ENCODE measurements around the gene AASDH. TPM values are rescaled to one million over a fixed set of nuclear protein-coding genes. Genes with fewer than 3 reads are reported as not detected.
A peak's percentile ranks its signal among the peaks of the same experiment; 100 is the strongest.

Gene AASDH
- total RNA-seq, 1 experiment from 2014 or later, result 12.6 TPM

GRCh38 chr4:56424176-56424575, 36.9 kb upstream of the AASDH start (continued):
- TF ChIP-seq MLX (CRISPR knock-in tag; IDR thresholded peaks at IDR 0.05) (no peak), ETV6 (CRISPR knock-in tag; IDR thresholded peaks at IDR 0.05) (no peak), E2F1 (CRISPR knock-in tag; IDR thresholded peaks at IDR 0.05) (no peak), TCF7 (CRISPR knock-in tag; IDR thresholded peaks at IDR 0.05; ENCODE audit: low read depth) (no peak), ZNF263 (CRISPR knock-in tag; IDR thresholded peaks at IDR 0.05; ENCODE audit: low read depth) (no peak), CTCF (IDR thresholded peaks at IDR 0.05) (no peak), OVOL2 (CRISPR knock-in tag; IDR thresholded peaks at IDR 0.05; ENCODE audit: borderline replicate concordance) (no peak), NR1H2 (CRISPR knock-in tag; IDR thresholded peaks at IDR 0.05) (no peak), GTF2I (CRISPR knock-in tag; conservative IDR thresholded peaks at IDR 0.05) (no peak), ARID4B (CRISPR knock-in tag; IDR thresholded peaks at IDR 0.05; ENCODE audit: borderline replicate concordance) (no peak)
- TF ChIP-seq, protein P1, sequence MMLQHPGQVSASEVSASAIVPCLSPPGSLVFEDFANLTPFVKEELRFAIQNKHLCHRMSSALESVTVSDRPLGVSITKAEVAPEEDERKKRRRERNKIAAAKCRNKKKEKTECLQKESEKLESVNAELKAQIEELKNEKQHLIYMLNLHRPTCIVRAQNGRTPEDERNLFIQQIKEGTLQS (CRISPR knock-in tag; conservative IDR thresholded peaks at IDR 0.05), result no peak

DNA sequence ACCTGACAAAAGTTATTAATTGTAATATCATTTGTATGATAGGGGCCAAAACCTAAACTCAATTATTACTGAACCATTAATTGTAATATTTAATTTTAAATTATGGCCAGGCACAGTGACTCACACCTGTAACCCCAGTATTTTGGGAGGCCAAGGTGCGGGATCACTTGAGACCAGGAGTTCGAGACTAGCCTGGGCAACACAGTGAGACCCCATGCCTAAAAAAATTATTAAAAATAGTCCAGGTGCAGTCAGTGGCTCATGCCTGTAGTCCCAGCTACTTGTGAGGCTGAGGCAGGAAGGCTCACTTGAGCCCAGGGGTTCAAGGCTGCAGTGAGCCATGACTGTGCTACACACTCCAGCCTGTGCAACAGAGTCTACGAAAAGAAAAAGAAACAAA, 30.1 kb upstream of the AASDH start:
- TF ChIP-seq ZNF121 (CRISPR knock-in tag; IDR thresholded peaks at IDR 0.05), result peak; percentile 72; the same call in 1 of the 2 replicates
- TF ChIP-seq, protein P2, sequence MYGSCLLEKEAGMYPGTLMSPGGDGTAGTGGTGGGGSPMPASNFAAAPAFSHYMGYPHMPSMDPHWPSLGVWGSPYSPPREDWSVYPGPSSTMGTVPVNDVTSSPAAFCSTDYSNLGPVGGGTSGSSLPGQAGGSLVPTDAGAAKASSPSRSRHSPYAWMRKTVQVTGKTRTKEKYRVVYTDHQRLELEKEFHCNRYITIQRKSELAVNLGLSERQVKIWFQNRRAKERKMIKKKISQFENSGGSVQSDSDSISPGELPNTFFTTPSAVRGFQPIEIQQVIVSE (CRISPR knock-in tag; IDR thresholded peaks at IDR 0.05; ENCODE audit: borderline replicate concordance), result no peak
- POLR2A ChIA-PET, result interaction anchor here (1.9 kb wide), 1 partner anchor 18 kb away, joined by 7 read pairs; the partner anchor contains the start of genes PAICS and PPAT
- CTCF ChIA-PET, result interaction anchor here (1.0 kb wide), 1 partner anchor 18 kb away, joined by 3 read pairs; the partner anchor contains the start of gene PPAT
- ATAC-seq, result no peak
- DNase-seq (ENCODE audit: low spot score), result no peak
- peaks cover 28% of the 10 kb centered on the region for H3K4me1 Mint-ChIP-seq
- peaks cover 15% of the 10 kb centered on the region for H3K36me3 Mint-ChIP-seq
- peaks cover 10% of the 10 kb centered on the region for H3K9me3 Mint-ChIP-seq
- H3K4me3 Mint-ChIP-seq, result no peak overlapping the region
- no peaks in the 10 kb centered on the region for H3K27me3 Mint-ChIP-seq (ENCODE audit: low read depth)
- H3K27ac Mint-ChIP-seq, result no peak overlapping the region

DNA sequence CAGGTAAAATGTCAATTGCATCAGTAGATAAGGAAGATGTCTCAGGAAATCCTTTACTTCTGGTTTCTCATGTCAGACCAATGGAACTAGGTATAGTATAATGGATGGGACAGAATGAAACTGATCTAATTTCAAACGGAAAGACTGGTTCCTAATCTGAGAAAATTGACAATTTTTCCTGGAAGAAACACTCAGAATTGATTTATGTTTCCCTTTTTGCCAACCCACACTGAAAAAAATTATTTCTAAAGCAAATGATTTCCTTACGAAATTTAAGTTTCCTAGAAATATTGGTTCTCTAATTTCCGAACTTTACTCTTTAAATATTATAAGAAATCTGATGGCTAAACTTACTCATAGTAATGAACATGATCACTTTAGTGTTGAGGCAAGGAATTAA, 29.1 kb upstream of the AASDH start:
- no peak for ATAC-seq
- Mint-ChIP-seq H3K36me3 (peaks cover 11% of the 10 kb centered on the region), H3K27me3 (ENCODE audit: low read depth) (no peaks in the 10 kb centered on the region), H3K4me1 (peaks cover 38% of the 10 kb centered on the region), H3K9me3 (peaks cover 7% of the 10 kb centered on the region), H3K27ac (peak overlapping the region; percentile 78; the same call in 1 of the 2 replicates), H3K4me3 (no peak overlapping the region)
- ChIA-PET CTCF (interaction anchor here (1.0 to 1.3 kb wide), 2 partner anchors 9 to 19 kb away, joined by 3 to 4 read pairs; partner anchors contain the start of gene PPAT), POLR2A (interaction anchor here (2.0 kb wide), 1 partner anchor 19 kb away, joined by 5 read pairs; the partner anchor contains the start of genes PAICS and PPAT)
- DNase-seq (ENCODE audit: low spot score), result no peak
- TF ChIP-seq SMAD3 (CRISPR knock-in tag; IDR thresholded peaks at IDR 0.05; ENCODE audit: borderline replicate concordance) (no peak), ZNF416 (CRISPR knock-in tag; IDR thresholded peaks at IDR 0.05) (no peak), GRHL2 (CRISPR knock-in tag; IDR thresholded peaks at IDR 0.05; ENCODE audit: insufficient replicate concordance, severe bottlenecking) (no peak)
- TF ChIP-seq, protein P3, sequence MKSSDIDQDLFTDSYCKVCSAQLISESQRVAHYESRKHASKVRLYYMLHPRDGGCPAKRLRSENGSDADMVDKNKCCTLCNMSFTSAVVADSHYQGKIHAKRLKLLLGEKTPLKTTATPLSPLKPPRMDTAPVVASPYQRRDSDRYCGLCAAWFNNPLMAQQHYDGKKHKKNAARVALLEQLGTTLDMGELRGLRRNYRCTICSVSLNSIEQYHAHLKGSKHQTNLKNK (CRISPR knock-in tag; IDR thresholded peaks at IDR 0.05), result no peak
- TF ChIP-seq, protein P2 (CRISPR knock-in tag; IDR thresholded peaks at IDR 0.05; ENCODE audit: borderline replicate concordance), result no peak
